ENCODE results near the gene ZC3H6. TPM values are rescaled to one million over a fixed set of nuclear protein-coding genes. Genes with fewer than 3 reads are reported as not detected.
"Not testable (repeated sequence)": the region's sequence is repeated elsewhere in the genome, so short reads cannot be mapped to it uniquely, and the experiment has no call there.

ZC3H6 gene
- total and polyA plus RNA-seq, 4 donors, result 1.1 to 15.5 (median 6.6) TPM

- DNase-seq, result no peak
- Histone ChIP-seq H3K9ac (ENCODE audit: insufficient read depth in 1 of 2, low read length in 2 of 2) (no peak overlapping the region), H3K4me1 (ENCODE audit: control insufficient read depth in 5 of 5, insufficient read depth in 5 of 5, low read length in 5 of 5) (no peaks in the 10 kb centered on the region), H3K27me3 (ENCODE audit: control insufficient read depth in 3 of 3, insufficient read depth in 3 of 3, low read length in 2 of 3) (no peaks in the 10 kb centered on the region), H3K4me3 (no peak overlapping the region), H3K27ac (ENCODE audit: low read depth in 1 of 2, low read length in 1 of 2) (no peak overlapping the region), H3K9me3 (ENCODE audit: control insufficient read depth in 4 of 4, insufficient read depth in 3 of 4, low read length in 3 of 4) (no peaks in the 10 kb centered on the region), H3K36me3 (ENCODE audit: control insufficient read depth in 4 of 4, insufficient read depth in 4 of 4, low read length in 4 of 4) (no peaks in the 10 kb centered on the region)
- TF ChIP-seq CTCF (IDR thresholded peaks at IDR 0.05; ENCODE audit: control extremely low read depth, extremely low read depth), result no peak
- WGBS, 2 donors, result 92 to 94% methylated on average over 30 of the region's 30 CpGs
- no peak for ATAC-seq (ENCODE audit: insufficient read depth, low FRiP score)
These were observed 69.9 kb downstream of the ZC3H6 start for GRCh38 chr2:112345030-112346027.

GRCh38 chr2:112352292-112352691 is 76.9 kb downstream of the ZC3H6 start:
- not testable (repeated sequence) for H3K9me3 ChIP-seq (ENCODE audit: control insufficient read depth in 4 of 4, insufficient read depth in 3 of 4, low read length in 3 of 4); H3K27me3 ChIP-seq (ENCODE audit: control insufficient read depth in 3 of 3, insufficient read depth in 3 of 3, low read length in 2 of 3); H3K27ac ChIP-seq (ENCODE audit: low read depth in 1 of 2, low read length in 1 of 2); H3K9ac ChIP-seq (ENCODE audit: insufficient read depth in 1 of 2, low read length in 2 of 2); DNase-seq; ATAC-seq (ENCODE audit: insufficient read depth, low FRiP score); H3K36me3 ChIP-seq (ENCODE audit: control insufficient read depth in 4 of 4, insufficient read depth in 4 of 4, low read length in 4 of 4); H3K4me3 ChIP-seq; H3K4me1 ChIP-seq (ENCODE audit: control insufficient read depth in 5 of 5, insufficient read depth in 5 of 5, low read length in 5 of 5)
- 59 to 83% methylated on average over 2 of the region's 2 CpGs for WGBS, 2 donors

- H3K36me3 ChIP-seq (ENCODE audit: control insufficient read depth in 4 of 4, insufficient read depth in 4 of 4, low read length in 4 of 4); ATAC-seq (ENCODE audit: insufficient read depth, low FRiP score); H3K4me3 ChIP-seq; H3K9ac ChIP-seq (ENCODE audit: insufficient read depth in 1 of 2, low read length in 2 of 2); H3K27ac ChIP-seq (ENCODE audit: low read depth in 1 of 2, low read length in 1 of 2); H3K4me1 ChIP-seq (ENCODE audit: control insufficient read depth in 5 of 5, insufficient read depth in 5 of 5, low read length in 5 of 5); H3K27me3 ChIP-seq (ENCODE audit: control insufficient read depth in 3 of 3, insufficient read depth in 3 of 3, low read length in 2 of 3); DNase-seq; H3K9me3 ChIP-seq (ENCODE audit: control insufficient read depth in 4 of 4, insufficient read depth in 3 of 4, low read length in 3 of 4): not testable (repeated sequence)
- 93 to 97% methylated on average over 15 of the region's 25 CpGs for WGBS, 2 donors
These were observed 77.6 kb downstream of the ZC3H6 start for GRCh38 chr2:112352809-112353603.

- DNase-seq, result not testable (repeated sequence)
These were observed 78.9 kb downstream of the ZC3H6 start for GRCh38 chr2:112354335-112354734.

GRCh38 chr2:112360055-112360454 is 84.7 kb downstream of the ZC3H6 start:
- H3K27ac ChIP-seq (ENCODE audit: low read depth in 1 of 2, low read length in 1 of 2), result not testable (repeated sequence)
- WGBS, 2 donors, result 98% methylated on average over 7 of the region's 7 CpGs

More at GRCh38 chr2:112354335-112354734, 78.9 kb downstream of the ZC3H6 start:
- not testable (repeated sequence) for ATAC-seq (ENCODE audit: insufficient read depth, low FRiP score); H3K9me3 ChIP-seq (ENCODE audit: control insufficient read depth in 4 of 4, insufficient read depth in 3 of 4, low read length in 3 of 4); H3K36me3 ChIP-seq (ENCODE audit: control insufficient read depth in 4 of 4, insufficient read depth in 4 of 4, low read length in 4 of 4); H3K27me3 ChIP-seq (ENCODE audit: control insufficient read depth in 3 of 3, insufficient read depth in 3 of 3, low read length in 2 of 3); H3K9ac ChIP-seq (ENCODE audit: insufficient read depth in 1 of 2, low read length in 2 of 2); H3K4me1 ChIP-seq (ENCODE audit: control insufficient read depth in 5 of 5, insufficient read depth in 5 of 5, low read length in 5 of 5); H3K27ac ChIP-seq (ENCODE audit: low read depth in 1 of 2, low read length in 1 of 2); H3K4me3 ChIP-seq
- 92 to 94% methylated on average over 2 of the region's 2 CpGs for WGBS, 2 donors

More at GRCh38 chr2:112360055-112360454, 84.7 kb downstream of the ZC3H6 start:
- H3K36me3 ChIP-seq (ENCODE audit: control insufficient read depth in 4 of 4, insufficient read depth in 4 of 4, low read length in 4 of 4); H3K9ac ChIP-seq (ENCODE audit: insufficient read depth in 1 of 2, low read length in 2 of 2); H3K9me3 ChIP-seq (ENCODE audit: control insufficient read depth in 4 of 4, insufficient read depth in 3 of 4, low read length in 3 of 4); DNase-seq; ATAC-seq (ENCODE audit: insufficient read depth, low FRiP score); H3K4me1 ChIP-seq (ENCODE audit: control insufficient read depth in 5 of 5, insufficient read depth in 5 of 5, low read length in 5 of 5); H3K4me3 ChIP-seq; H3K27me3 ChIP-seq (ENCODE audit: control insufficient read depth in 3 of 3, insufficient read depth in 3 of 3, low read length in 2 of 3): not testable (repeated sequence)

Small RNAs within 50 kb of the gene (small RNA-seq; reads per million reads assigned to genes)
- gene AC115115.1 (ENCODE audit: low replicate concordance), result not detected

Other genes with a start within 250 kb of the ZC3H6 start
- gene TMEM87B, start 220.3 kb upstream of the ZC3H6 start, total RNA-seq, result 10 to 100 TPM; 21.8 to 26.4 TPM
- gene TMEM87B, start 220.3 kb upstream of the ZC3H6 start, polyA plus RNA-seq, result 10 to 100 TPM; 11.2 to 14.4 TPM
- 1 to 10 TPM; 2.7 to 7.0 TPM for gene FBLN7, start 137.2 kb upstream of the ZC3H6 start, total RNA-seq
- 1 to 10 TPM in 1 of 2 donors, under 1 TPM in 1; 0.77 to 1.0 TPM for gene FBLN7, start 137.2 kb upstream of the ZC3H6 start, polyA plus RNA-seq
- gene ZC3H8, start 20.6 kb upstream of the ZC3H6 start, total RNA-seq, result 10 to 100 TPM in 1 of 2 donors, 1 to 10 TPM in 1; 6.5 to 24.9 TPM
- 1 to 10 TPM; 2.1 to 4.1 TPM for gene ZC3H8, start 20.6 kb upstream of the ZC3H6 start, polyA plus RNA-seq
- gene RGPD8, start 158.0 kb downstream of the ZC3H6 start, total RNA-seq, result 10 to 100 TPM; 10.2 to 51.1 TPM
- 1 to 10 TPM in 1 of 2 donors, under 1 TPM in 1; 0.81 to 2.1 TPM for gene RGPD8, start 158.0 kb downstream of the ZC3H6 start, polyA plus RNA-seq
- gene TTL, start 206.6 kb downstream of the ZC3H6 start, total RNA-seq, result 10 to 100 TPM; 31.2 to 32.8 TPM
- gene TTL, start 206.6 kb downstream of the ZC3H6 start, polyA plus RNA-seq, result 10 to 100 TPM; 12.5 to 14.3 TPM

All from lung (tissue), 13 donors.